Stimulated activated CD4-positive, alpha-beta T cell treated with anti-CD3 and anti-CD28 coated beads, Interleukin-1b, Interleukin-23, amount 100 ng/mL, for 1 hour (primary cell): ENCODE results near the gene CHKA.

Experiments
- DNase-seq, 2 donors: peaks; one replicate each; pipeline ENCODE4 v3.0.0-alpha.2; 2020; ENCODE audit warnings: low read depth in 2 of 2

The CHKA gene

GRCh38 chr11:68074584-68075352 lies 46.4 kb downstream of the CHKA start:
- no peak for DNase-seq

- DNase-seq: no peak
These were observed 49.7 kb downstream of the CHKA start for GRCh38 chr11:68071281-68072048.

GRCh38 chr11:68067991-68068390 lies 53.2 kb downstream of the CHKA start:
- no peak for DNase-seq

- DNase-seq: no peak
These were observed 54.4 kb downstream of the CHKA start for GRCh38 chr11:68066742-68067141.

- DNase-seq: no peak
These were observed 55.3 kb downstream of the CHKA start for GRCh38 chr11:68065841-68066240.

- DNase-seq: no peak
These were observed 56.3 kb downstream of the CHKA start for GRCh38 chr11:68064926-68065325.

- no peak for DNase-seq
These were observed 59.7 kb downstream of the CHKA start for GRCh38 chr11:68061508-68061907.

GRCh38 chr11:68057807-68058206 lies 63.4 kb downstream of the CHKA start:
- no peak for DNase-seq

- no peak for DNase-seq
These were observed 64.6 kb downstream of the CHKA start for GRCh38 chr11:68056317-68057285.

GRCh38 chr11:68053981-68054812 lies 67.0 kb downstream of the CHKA start:
- DNase-seq: no peak

GRCh38 chr11:68053117-68053516 lies 68.1 kb downstream of the CHKA start:
- no peak for DNase-seq

- no peak for DNase-seq
These were observed 68.9 kb downstream of the CHKA start for GRCh38 chr11:68052137-68052873.

- no peak for DNase-seq
These were observed 69.7 kb downstream of the CHKA start for GRCh38 chr11:68051191-68052136.

- no peak for DNase-seq
These were observed 70.8 kb downstream of the CHKA start for GRCh38 chr11:68050371-68050841.

GRCh38 chr11:68049509-68050370 lies 71.4 kb downstream of the CHKA start:
- no peak for DNase-seq

- no peak for DNase-seq
These were observed 72.3 kb downstream of the CHKA start for GRCh38 chr11:68048681-68049508.
